SW 1271 (cell line): ENCODE data around the gene NID2.
A peak's percentile ranks its signal among the peaks of the same experiment; 100 is the strongest.

Experiments used
- DNase-seq, 2 experiments: peaks; one replicate each; lab custom pipeline; 2025; lab: John Stamatoyannopoulos, UW

The NID2 gene, protein sequence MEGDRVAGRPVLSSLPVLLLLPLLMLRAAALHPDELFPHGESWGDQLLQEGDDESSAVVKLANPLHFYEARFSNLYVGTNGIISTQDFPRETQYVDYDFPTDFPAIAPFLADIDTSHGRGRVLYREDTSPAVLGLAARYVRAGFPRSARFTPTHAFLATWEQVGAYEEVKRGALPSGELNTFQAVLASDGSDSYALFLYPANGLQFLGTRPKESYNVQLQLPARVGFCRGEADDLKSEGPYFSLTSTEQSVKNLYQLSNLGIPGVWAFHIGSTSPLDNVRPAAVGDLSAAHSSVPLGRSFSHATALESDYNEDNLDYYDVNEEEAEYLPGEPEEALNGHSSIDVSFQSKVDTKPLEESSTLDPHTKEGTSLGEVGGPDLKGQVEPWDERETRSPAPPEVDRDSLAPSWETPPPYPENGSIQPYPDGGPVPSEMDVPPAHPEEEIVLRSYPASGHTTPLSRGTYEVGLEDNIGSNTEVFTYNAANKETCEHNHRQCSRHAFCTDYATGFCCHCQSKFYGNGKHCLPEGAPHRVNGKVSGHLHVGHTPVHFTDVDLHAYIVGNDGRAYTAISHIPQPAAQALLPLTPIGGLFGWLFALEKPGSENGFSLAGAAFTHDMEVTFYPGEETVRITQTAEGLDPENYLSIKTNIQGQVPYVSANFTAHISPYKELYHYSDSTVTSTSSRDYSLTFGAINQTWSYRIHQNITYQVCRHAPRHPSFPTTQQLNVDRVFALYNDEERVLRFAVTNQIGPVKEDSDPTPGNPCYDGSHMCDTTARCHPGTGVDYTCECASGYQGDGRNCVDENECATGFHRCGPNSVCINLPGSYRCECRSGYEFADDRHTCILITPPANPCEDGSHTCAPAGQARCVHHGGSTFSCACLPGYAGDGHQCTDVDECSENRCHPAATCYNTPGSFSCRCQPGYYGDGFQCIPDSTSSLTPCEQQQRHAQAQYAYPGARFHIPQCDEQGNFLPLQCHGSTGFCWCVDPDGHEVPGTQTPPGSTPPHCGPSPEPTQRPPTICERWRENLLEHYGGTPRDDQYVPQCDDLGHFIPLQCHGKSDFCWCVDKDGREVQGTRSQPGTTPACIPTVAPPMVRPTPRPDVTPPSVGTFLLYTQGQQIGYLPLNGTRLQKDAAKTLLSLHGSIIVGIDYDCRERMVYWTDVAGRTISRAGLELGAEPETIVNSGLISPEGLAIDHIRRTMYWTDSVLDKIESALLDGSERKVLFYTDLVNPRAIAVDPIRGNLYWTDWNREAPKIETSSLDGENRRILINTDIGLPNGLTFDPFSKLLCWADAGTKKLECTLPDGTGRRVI (N-terminal part only)

DNA sequence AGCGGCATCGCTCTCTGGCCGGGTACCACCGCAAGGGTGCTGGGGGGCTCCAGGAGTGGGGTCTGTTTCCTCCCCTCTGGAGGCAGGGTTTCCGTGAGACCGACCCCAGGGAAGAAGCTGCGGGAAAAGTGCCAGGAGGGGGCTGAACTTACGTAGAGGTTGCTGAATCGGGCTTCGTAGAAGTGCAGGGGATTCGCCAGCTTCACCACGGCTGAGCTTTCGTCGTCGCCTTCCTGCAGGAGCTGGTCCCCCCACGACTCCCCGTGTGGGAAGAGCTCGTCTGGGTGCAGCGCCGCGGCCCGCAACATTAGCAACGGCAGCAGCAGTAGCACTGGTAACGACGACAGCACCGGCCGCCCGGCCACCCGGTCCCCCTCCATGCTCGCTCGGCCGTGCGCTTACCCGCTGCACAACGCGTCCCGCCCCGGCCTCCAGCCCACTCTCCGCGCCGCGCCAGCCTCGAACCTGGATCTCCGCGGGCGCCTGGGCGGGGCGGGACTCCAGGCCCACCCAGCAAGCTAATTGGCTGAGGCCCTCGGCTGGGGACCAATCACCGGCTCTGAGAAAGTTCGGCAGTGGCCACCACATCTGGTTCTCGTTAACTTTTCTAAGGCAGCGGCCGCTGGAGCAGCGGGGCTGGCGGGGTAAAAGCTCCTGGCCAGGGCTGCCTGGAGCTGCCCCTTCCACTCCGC lies at the start of gene NID2:
Gene NID2 (minus strand): TSS at position 445 of the 692 bp plus-strand sequence. CDS start 65 bp downstream, at position 380.
- DNase-seq, result no peak

DNA sequence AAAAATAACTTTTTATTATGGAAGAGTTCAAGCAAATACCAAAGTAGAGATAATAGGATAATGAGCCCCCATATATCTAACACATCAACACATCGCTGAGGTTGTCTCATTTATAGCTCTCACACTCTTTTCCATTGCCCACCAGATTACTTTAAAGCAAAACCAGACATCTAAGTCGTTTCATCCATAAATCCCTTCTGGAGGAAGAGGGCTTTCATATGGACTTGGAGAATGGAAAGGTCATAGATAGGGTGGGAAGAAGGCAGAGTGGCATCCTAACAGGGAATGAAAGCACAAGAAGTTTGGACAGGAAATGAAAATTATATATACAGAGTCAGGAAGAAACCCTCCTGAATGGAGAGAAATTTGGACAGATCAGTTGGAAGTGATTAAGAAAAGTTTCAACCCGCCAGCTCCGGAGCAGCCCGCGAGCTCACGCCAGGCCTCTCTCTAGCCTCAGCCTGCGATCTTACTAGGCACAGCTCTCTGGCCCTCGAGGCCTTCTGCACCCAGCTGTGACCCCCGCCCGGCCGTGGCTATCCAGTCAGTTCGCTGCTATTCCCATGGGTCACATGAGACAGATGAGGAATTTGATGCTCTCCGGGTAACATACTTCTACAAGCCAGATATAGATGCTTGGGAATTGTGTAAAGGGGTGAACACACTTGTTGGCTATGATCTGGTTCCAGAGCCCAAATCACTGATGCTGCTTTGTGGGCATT lies 48.4 kb upstream of the NID2 start:
- no peak for DNase-seq

DNA sequence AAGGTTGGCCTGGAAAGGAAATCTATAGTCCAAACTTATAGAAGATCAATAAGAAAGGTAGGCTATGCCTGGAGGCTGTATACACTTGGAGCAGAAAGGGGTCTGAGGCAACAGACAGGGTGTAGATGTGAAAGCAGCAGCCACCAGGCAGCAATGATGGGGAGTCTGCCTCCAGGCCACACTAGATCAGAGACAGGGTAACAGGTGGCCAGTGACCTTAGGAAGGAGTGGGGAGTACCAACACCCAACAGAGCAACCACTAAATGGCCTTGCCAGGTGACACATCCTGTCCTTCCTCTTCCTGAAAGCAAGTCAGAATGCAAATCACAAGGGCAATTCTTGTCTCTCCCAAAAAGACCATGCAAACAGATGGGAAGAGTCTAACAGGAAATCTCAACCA lies 46.4 kb upstream of the NID2 start:
- no peak for DNase-seq

- DNase-seq, result no peak
Observed at GRCh38 chr14:52112336-52113018, 43.6 kb upstream of the NID2 start.

- DNase-seq, result peak in 1 of 2 experiments; percentile 14
Observed at GRCh38 chr14:52111583-52111982, 42.7 kb upstream of the NID2 start.

DNA sequence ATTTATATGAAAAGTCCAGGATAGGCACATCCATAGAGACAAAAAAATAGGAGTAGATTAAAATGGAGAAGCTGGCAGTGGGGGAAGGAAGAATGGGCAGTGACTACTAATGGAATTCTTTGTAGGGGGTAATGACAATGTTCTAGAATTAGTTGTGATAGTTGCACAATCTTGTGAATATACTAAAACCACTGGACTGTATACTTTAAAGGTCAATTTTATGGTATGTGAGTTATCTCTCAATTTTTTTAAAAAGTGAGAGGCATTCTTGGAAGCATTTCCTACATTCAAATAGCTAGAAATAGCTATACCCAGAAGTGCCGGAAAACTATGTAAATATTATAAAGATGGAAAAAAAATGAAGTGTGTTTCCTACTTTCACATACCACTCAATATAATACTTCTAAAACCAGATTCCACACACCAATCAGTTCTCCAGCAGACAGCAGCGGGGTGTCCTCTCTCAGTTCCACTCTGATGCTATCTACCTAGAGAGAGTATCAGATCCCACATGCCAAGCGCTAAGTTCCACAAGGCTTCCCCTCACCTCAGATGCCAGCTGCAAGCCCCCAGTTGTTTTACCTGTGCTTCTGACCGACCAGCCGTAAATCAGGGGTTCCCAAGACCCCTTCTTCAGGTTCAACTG lies 41.7 kb upstream of the NID2 start:
- DNase-seq, result no peak

DNA sequence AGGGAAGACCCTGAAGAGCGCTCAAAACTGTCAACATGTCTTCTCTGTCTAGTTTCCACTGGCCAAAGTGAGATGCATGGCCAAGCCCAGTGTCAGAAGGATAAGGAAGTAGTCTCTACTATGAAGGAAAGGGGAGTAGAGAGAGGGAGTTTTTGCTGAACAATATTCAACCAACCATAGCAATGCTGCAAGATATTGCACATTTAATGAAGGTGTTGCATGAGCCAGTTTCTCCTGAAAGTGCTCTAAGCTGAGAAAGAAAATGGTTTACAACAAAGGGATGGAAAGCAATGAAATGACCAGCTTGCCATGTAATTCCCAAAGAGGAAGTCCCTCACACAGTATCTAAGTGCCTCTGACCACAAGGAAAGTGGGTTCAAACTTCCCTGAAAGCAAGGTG lies 40.0 kb upstream of the NID2 start:
- DNase-seq, result no peak

GRCh38 chr14:52106840-52107239 lies 38.0 kb upstream of the NID2 start:
- DNase-seq, result no peak

- DNase-seq, result no peak
Observed at GRCh38 chr14:52103416-52103815, 34.6 kb upstream of the NID2 start.

- no peak for DNase-seq
Observed at GRCh38 chr14:52095794-52096193, 26.9 kb upstream of the NID2 start.

- no peak for DNase-seq
Observed at GRCh38 chr14:52095336-52095735, 26.5 kb upstream of the NID2 start.

GRCh38 chr14:52094546-52095271 lies 25.9 kb upstream of the NID2 start:
- no peak for DNase-seq

DNA sequence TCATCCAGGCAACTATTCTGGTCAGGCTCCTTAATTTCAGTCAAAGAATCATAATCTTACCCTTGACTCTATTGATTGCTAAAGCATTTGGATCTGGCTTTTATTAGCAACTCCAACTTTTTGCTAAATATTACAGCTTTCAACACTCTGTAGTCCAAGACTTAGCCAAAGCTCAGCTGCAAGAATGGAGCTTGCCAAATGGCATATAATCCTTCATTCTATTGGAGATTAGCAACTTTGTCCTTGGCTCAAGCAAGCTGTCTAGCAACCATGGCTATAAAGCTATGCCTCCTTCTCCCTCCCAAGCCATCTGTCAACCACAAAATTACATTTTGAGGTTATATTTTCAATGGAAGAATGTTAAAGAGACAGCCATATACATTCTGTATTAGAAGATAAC lies 23.1 kb upstream of the NID2 start:
- DNase-seq, result no peak

DNA sequence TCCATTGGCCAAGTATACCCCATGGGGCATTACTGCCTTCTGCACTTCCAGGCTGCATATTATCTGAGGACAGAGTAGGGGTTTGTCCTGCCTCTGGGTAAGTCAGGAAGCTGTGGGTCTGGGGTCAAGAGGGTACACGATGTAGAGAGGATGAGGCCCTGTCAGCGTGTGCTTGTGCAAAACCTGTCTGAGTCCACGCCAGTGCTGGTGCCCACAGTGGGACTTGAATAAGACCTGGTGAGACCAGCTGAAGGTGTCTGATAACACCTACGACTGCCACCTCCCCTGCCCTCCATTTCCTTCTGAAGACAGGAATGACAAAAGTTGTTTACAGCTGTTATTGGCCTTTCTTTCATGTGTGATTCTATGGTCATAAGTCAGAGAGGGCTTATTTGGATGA lies 22.1 kb upstream of the NID2 start:
- no peak for DNase-seq

- DNase-seq, result no peak
Observed at GRCh38 chr14:52089218-52089617, 20.4 kb upstream of the NID2 start.

DNA sequence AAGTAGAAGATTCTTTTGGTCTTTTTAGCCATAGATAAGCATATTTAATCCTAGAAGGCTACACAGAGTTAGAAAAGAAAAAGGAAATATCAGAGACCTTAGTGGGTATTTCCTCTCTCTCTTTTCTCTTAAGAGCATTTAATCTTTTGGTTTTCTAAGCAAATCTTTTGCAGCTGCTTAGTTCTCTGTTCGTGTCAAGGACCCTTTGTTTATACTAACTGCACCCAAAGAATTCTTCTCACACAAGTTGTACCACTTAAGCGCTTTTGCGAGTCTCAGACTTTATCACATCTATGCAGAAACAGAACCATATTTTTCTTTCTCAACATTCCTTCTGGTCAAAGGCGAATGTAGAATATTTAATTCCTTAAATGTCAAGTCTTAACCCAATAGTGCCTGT lies 17.9 kb upstream of the NID2 start:
- no peak for DNase-seq

- no peak for DNase-seq
Observed at GRCh38 chr14:52082903-52083302, 14.0 kb upstream of the NID2 start.

DNA sequence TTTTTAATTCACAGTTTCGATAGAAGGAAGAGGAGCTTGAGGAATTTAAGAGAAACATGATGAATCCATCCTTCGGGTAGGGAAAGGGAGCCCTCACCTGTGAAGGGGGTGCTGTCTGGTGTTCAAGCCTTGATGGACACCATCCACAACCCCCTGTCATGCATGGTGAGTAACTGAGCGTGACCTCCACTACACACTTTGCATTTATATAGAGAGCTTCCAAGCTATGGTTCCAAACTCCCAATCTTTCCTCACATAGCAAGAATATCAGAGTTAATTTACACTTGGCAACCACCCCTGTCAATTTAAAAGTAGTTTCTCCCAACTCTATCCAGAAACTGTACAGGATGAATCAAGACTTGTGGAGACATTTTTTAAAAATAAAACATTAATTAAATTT lies 13.1 kb upstream of the NID2 start:
- no peak for DNase-seq
